ENCODE data around the gene TCEANC2.

DNA sequence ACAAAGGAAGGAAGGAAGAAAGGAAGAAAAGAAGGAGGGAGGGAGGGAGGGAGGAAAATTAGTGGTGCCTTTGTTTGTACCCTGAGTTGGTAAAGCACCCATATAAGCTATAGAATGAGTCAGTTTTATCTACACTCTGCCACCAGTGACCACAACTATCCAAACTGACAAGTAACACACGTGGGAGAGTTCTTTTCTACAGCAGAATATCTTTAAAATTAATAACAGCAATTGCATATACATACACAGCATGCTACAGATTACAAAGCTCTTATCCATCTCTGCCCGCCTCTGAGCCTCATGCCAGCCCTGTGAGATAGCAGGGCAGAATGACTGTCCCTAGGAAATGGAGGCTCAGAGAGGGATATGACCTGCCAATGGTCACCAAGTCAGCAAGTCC lies 79.1 kb downstream of the TCEANC2 start:
- TF ChIP-seq CTCF (conservative IDR thresholded peaks at IDR 0.05; ENCODE audit: low read depth, low read length) (no peak), EZH2 (IDR thresholded peaks at IDR 0.05; ENCODE audit: borderline replicate concordance, low read depth, low read length, poor library complexity, severe bottlenecking) (no peak)

Data from A673 (cell line).